ENCODE results near the gene HPSE2.

DNA sequence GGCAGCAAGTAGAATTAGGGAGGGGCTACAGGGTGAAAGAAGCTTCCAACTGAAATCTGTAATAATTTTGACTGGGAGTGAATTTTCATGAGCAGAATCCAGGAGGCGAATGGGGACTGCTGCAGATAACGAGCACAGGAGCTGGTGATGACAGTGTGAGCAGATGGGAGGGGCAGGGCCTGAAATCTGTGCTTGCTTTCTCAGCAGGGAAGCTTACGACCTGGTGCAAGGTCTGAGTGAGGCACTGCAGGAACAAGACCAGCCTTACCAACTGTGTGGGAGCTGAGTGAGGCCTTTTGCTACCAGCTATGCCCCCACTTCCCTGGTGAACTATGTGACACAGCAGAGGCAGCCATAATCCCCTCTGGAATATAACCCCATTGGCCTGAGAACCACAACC, 109.8 kb downstream of the HPSE2 start:
- TF ChIP-seq, protein P1, sequence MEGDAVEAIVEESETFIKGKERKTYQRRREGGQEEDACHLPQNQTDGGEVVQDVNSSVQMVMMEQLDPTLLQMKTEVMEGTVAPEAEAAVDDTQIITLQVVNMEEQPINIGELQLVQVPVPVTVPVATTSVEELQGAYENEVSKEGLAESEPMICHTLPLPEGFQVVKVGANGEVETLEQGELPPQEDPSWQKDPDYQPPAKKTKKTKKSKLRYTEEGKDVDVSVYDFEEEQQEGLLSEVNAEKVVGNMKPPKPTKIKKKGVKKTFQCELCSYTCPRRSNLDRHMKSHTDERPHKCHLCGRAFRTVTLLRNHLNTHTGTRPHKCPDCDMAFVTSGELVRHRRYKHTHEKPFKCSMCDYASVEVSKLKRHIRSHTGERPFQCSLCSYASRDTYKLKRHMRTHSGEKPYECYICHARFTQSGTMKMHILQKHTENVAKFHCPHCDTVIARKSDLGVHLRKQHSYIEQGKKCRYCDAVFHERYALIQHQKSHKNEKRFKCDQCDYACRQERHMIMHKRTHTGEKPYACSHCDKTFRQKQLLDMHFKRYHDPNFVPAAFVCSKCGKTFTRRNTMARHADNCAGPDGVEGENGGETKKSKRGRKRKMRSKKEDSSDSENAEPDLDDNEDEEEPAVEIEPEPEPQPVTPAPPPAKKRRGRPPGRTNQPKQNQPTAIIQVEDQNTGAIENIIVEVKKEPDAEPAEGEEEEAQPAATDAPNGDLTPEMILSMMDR (IDR thresholded peaks at IDR 0.05 in 2 of 3, conservative IDR thresholded peaks at IDR 0.05 in 1 of 3; ENCODE audit: borderline replicate concordance in 1 of 3, insufficient read depth in 1 of 3, low read depth in 2 of 3, low read length in 2 of 3), result no peak
- TF ChIP-seq ZNF274 (IDR thresholded peaks at IDR 0.05; ENCODE audit: low read depth, low read length), result no peak
- TF ChIP-seq MAX (IDR thresholded peaks at IDR 0.05), result no peak
- no peak for TF ChIP-seq EZH2 (IDR thresholded peaks at IDR 0.05)
- TF ChIP-seq FOSL1 (IDR thresholded peaks at IDR 0.05; ENCODE audit: low read depth), result no peak
- no peak for TF ChIP-seq POLR2A (IDR thresholded peaks at IDR 0.05; ENCODE audit: borderline replicate concordance, extremely low read depth, insufficient read depth, insufficient read length)
- no peak for TF ChIP-seq TCF7L2 (IDR thresholded peaks at IDR 0.05; ENCODE audit: borderline replicate concordance, extremely low read depth, insufficient read depth, insufficient read length)
- no peak for TF ChIP-seq ATF3 (IDR thresholded peaks at IDR 0.05)
- TF ChIP-seq JUND (IDR thresholded peaks at IDR 0.05), result no peak
- TF ChIP-seq POLR2AphosphoS5 (IDR thresholded peaks at IDR 0.05; ENCODE audit: low read depth, low read length), result no peak
- TF ChIP-seq RAD21 (IDR thresholded peaks at IDR 0.05; ENCODE audit: low read depth), result no peak

Data from HCT116 (cell line).